ENCODE measurements around the gene CTSK. TPM values are rescaled to one million over a fixed set of nuclear protein-coding genes. Genes with fewer than 3 reads are reported as not detected.

CTSK gene
- polyA plus RNA-seq, 1 of the 3 experiments (the other 2 are of a cell fraction): 6.3 TPM

DNA sequence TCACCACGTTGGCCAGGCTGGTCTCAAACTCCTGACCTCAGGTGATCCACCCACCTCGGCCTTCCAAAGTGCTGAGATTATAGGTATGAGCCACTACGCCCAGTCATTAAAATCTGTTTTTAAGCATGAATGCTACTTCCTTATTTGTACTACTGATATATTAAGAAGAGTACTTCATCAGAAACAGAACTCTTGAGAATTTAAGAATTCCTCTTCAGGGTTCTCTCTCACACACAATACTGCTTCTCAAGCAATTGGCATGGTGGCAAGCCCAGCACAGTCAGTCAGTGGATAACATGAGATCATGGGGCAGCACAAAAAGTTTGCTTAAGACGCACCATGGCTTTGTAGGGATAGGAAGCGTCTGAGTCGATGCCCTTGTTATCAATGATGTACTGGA lies 56.6 kb downstream of the CTSK start:
- Histone ChIP-seq H3K27ac (ENCODE audit: low read depth in 2 of 2, low read length in 1 of 2) (no peak overlapping the region), H3K4me3 (ENCODE audit: low read depth in 2 of 2, low read length in 1 of 2) (no peak overlapping the region), H3K9ac (no peak overlapping the region), H3K36me3 (replicated peaks in 1 of 2; ENCODE audit: control insufficient read depth in 1 of 2, insufficient read depth in 2 of 2, low read length in 1 of 2) (peaks cover 0 to 4% of the 10 kb centered on the region in 2 experiments), H4K20me1 (ENCODE audit: insufficient read depth) (no peaks in the 10 kb centered on the region), H3K4me2 (no peak overlapping the region), H3K9me3 (no peaks in the 10 kb centered on the region), H2AFZ (ENCODE audit: low read depth) (no peak overlapping the region), H3F3A (replicated peaks; ENCODE audit: insufficient read depth) (no peaks in the 10 kb centered on the region), H3K9me2 (no peaks in the 10 kb centered on the region), H3K27me3 (ENCODE audit: insufficient read depth) (no peaks in the 10 kb centered on the region), H3K79me2 (ENCODE audit: insufficient read depth) (no peaks in the 10 kb centered on the region), H3K4me1 (ENCODE audit: control insufficient read depth in 1 of 2, insufficient read depth in 2 of 2, low read depth in 1 of 2, low read length in 1 of 2) (no peaks in the 10 kb centered on the region)
- TF ChIP-seq FOXM1 (IDR thresholded peaks at IDR 0.05; ENCODE audit: low read depth) (no peak), FOSL2 (IDR thresholded peaks at IDR 0.05; ENCODE audit: borderline replicate concordance, low read depth) (no peak), MXI1 (IDR thresholded peaks at IDR 0.05; ENCODE audit: low read depth, low read length) (no peak), RFX5 (IDR thresholded peaks at IDR 0.05; ENCODE audit: low read length) (no peak), MEF2A (IDR thresholded peaks at IDR 0.05; ENCODE audit: borderline replicate concordance, low read depth) (no peak), EZH2phosphoT487 (IDR thresholded peaks at IDR 0.05; ENCODE audit: borderline replicate concordance, low read depth) (no peak), FOXJ3 (CRISPR knock-in tag; IDR thresholded peaks at IDR 0.05) (no peak), RCOR1 (IDR thresholded peaks at IDR 0.05; ENCODE audit: low read length) (no peak), EP300 (IDR thresholded peaks at IDR 0.05; ENCODE audit: borderline replicate concordance in 1 of 2, low read depth in 1 of 2, low read length in 1 of 2) (no peak), YY1 (IDR thresholded peaks at IDR 0.05; ENCODE audit: low read depth) (no peak), NFIC (IDR thresholded peaks at IDR 0.05; ENCODE audit: borderline replicate concordance) (no peak)
- TF ChIP-seq, protein P1, sequence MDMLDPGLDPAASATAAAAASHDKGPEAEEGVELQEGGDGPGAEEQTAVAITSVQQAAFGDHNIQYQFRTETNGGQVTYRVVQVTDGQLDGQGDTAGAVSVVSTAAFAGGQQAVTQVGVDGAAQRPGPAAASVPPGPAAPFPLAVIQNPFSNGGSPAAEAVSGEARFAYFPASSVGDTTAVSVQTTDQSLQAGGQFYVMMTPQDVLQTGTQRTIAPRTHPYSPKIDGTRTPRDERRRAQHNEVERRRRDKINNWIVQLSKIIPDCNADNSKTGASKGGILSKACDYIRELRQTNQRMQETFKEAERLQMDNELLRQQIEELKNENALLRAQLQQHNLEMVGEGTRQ (IDR thresholded peaks at IDR 0.05; ENCODE audit: borderline replicate concordance, low read depth, low read length): no peak
- TF ChIP-seq, protein P2, sequence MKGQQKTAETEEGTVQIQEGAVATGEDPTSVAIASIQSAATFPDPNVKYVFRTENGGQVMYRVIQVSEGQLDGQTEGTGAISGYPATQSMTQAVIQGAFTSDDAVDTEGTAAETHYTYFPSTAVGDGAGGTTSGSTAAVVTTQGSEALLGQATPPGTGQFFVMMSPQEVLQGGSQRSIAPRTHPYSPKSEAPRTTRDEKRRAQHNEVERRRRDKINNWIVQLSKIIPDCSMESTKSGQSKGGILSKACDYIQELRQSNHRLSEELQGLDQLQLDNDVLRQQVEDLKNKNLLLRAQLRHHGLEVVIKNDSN (IDR thresholded peaks at IDR 0.05; ENCODE audit: borderline replicate concordance, low read depth): no peak
- TF ChIP-seq, protein P3, sequence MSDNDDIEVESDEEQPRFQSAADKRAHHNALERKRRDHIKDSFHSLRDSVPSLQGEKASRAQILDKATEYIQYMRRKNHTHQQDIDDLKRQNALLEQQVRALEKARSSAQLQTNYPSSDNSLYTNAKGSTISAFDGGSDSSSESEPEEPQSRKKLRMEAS (IDR thresholded peaks at IDR 0.05; ENCODE audit: low read depth): no peak
- TF ChIP-seq, protein P4, sequence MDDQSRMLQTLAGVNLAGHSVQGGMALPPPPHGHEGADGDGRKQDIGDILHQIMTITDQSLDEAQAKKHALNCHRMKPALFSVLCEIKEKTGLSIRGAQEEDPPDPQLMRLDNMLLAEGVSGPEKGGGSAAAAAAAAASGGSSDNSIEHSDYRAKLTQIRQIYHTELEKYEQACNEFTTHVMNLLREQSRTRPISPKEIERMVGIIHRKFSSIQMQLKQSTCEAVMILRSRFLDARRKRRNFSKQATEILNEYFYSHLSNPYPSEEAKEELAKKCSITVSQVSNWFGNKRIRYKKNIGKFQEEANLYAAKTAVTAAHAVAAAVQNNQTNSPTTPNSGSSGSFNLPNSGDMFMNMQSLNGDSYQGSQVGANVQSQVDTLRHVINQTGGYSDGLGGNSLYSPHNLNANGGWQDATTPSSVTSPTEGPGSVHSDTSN (IDR thresholded peaks at IDR 0.05): no peak
- no peak for DNase-seq
- ChIA-PET CTCF (no interaction called here), POLR2A (no interaction called here)
- WGBS (ENCODE audit: low lambda C conversion rate): 89% methylated on average over 6 of the region's 6 CpGs

DNA sequence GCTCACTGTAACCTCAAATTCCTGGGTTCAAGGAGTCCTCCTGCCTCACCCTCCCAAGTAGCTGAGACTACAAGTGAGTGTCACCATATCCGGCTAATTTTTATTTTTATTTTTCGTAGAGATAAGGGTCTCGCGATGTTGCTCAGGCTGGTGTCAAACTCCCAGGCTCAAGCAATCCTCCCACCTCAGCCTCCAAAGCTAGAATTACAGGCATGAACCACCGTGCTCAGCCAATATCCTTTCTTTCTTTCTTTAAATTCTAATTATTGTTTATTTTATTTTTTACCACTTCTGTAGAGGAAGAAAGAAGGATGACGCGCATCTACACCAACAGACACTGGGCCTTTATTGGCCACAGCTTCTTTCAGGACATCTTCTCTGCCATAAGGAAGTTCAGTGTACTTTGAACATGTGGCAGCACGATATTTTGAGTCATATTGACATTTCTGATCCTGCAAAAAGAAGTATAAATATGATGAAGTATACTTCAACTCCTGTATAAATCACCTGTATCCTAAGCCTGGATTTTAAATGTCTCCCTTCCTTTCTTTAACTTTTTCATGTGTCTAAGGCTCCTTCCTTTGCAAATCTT lies 58.2 kb downstream of the CTSK start:
- H2AFZ ChIP-seq (ENCODE audit: low read depth): no peak overlapping the region
- no peak overlapping the region for H3K27ac ChIP-seq (ENCODE audit: low read depth in 2 of 2, low read length in 1 of 2)
- TF ChIP-seq TCF12 (IDR thresholded peaks at IDR 0.05) (no peak), FOXM1 (IDR thresholded peaks at IDR 0.05; ENCODE audit: low read depth) (no peak), RAD21 (IDR thresholded peaks at IDR 0.05; ENCODE audit: low read length) (no peak), GABPA (IDR thresholded peaks at IDR 0.05; ENCODE audit: low read depth) (no peak), MEF2A (IDR thresholded peaks at IDR 0.05; ENCODE audit: borderline replicate concordance, low read depth) (no peak), FOSL2 (IDR thresholded peaks at IDR 0.05; ENCODE audit: borderline replicate concordance, low read depth) (no peak), RFX5 (IDR thresholded peaks at IDR 0.05; ENCODE audit: low read length) (no peak), SIN3A (IDR thresholded peaks at IDR 0.05; ENCODE audit: borderline replicate concordance, low read depth, low read length) (no peak), YY1 (IDR thresholded peaks at IDR 0.05; ENCODE audit: low read depth) (no peak), JUND (IDR thresholded peaks at IDR 0.05) (no peak), EP300 (IDR thresholded peaks at IDR 0.05; ENCODE audit: borderline replicate concordance in 1 of 2, low read depth in 1 of 2, low read length in 1 of 2) (no peak)
- TF ChIP-seq, protein P2 (IDR thresholded peaks at IDR 0.05; ENCODE audit: borderline replicate concordance, low read depth): no peak
- TF ChIP-seq, protein P1 (IDR thresholded peaks at IDR 0.05; ENCODE audit: borderline replicate concordance, low read depth, low read length): no peak
- TF ChIP-seq, protein P4 (IDR thresholded peaks at IDR 0.05): no peak
- H3K79me2 ChIP-seq (ENCODE audit: insufficient read depth): no peaks in the 10 kb centered on the region
- peaks cover 0 to 4% of the 10 kb centered on the region in 2 experiments for H3K36me3 ChIP-seq (replicated peaks in 1 of 2; ENCODE audit: control insufficient read depth in 1 of 2, insufficient read depth in 2 of 2, low read length in 1 of 2)
- H3F3A ChIP-seq (replicated peaks; ENCODE audit: insufficient read depth): no peaks in the 10 kb centered on the region
- no peaks in the 10 kb centered on the region for H3K9me3 ChIP-seq
- H3K9me2 ChIP-seq: no peaks in the 10 kb centered on the region
- ChIA-PET POLR2A (no interaction called here), CTCF (interaction anchor here (0.6 kb wide), 1 partner anchor 411 kb away, joined by 4 read pairs; no protein-coding TSS in a partner anchor)
- H3K27me3 ChIP-seq (ENCODE audit: insufficient read depth): no peaks in the 10 kb centered on the region
- H3K4me1 ChIP-seq (ENCODE audit: control insufficient read depth in 1 of 2, insufficient read depth in 2 of 2, low read depth in 1 of 2, low read length in 1 of 2): no peaks in the 10 kb centered on the region
- 90% methylated on average over 8 of the region's 8 CpGs for WGBS (ENCODE audit: low lambda C conversion rate)
- H3K4me3 ChIP-seq (ENCODE audit: low read depth in 2 of 2, low read length in 1 of 2): no peak overlapping the region
- H3K9ac ChIP-seq: no peak overlapping the region
- DNase-seq: no peak
- no peak overlapping the region for H3K4me2 ChIP-seq
- no peaks in the 10 kb centered on the region for H4K20me1 ChIP-seq (ENCODE audit: insufficient read depth)
